ENCODE measurements around the gene B3GALNT2. TPM values are rescaled to one million over a fixed set of nuclear protein-coding genes. Genes with fewer than 3 reads are reported as not detected.
"Not testable (repeated sequence)": the region's sequence is repeated elsewhere in the genome, so short reads cannot be mapped to it uniquely, and the experiment has no call there.

Gene B3GALNT2
- total RNA-seq, 1 experiment from 2014 or later = 60.6 TPM

GRCh38 chr1:235461954-235462353 lies 42.3 kb downstream of the B3GALNT2 start:
- TF ChIP-seq CTCF (conservative IDR thresholded peaks at IDR 0.05) = no peak
- Histone ChIP-seq H2AFZ (no peak overlapping the region), H4K20me1 (ENCODE audit: insufficient read depth) (no peaks in the 10 kb centered on the region; the same call in 1 of the 2 replicates), H3K36me3 (ENCODE audit: low read depth) (peaks cover 19% of the 10 kb centered on the region), H3K9me3 (ENCODE audit: insufficient read depth, low read depth) (peaks cover 4% of the 10 kb centered on the region; the same call in 1 of the 2 replicates), H3K4me2 (no peak overlapping the region), H3K4me1 (replicated peaks; ENCODE audit: insufficient read depth) (no peaks in the 10 kb centered on the region), H3K79me2 (ENCODE audit: low read depth) (0 out of 2 replicates have a peak, but pooled peaks cover 3% of the 10 kb centered on the region), H3F3A (ENCODE audit: insufficient read depth, low read depth) (peaks cover 11% of the 10 kb centered on the region; the same call in 1 of the 2 replicates), H3K9me2 (ENCODE audit: insufficient read depth) (no peaks in the 10 kb centered on the region), H3K4me3 (no peak overlapping the region), H3K27me3 (ENCODE audit: insufficient read depth, low read depth) (no peaks in the 10 kb centered on the region), H3K27ac (no peak overlapping the region)
- POLR2A ChIA-PET (ENCODE audit: unreplicated experiment) = no interaction called here
- CTCF ChIA-PET = interaction anchor here (0.7 kb wide), 2 partner anchors 19 to 319 kb away, joined by 3 to 4 read pairs; no protein-coding TSS in a partner anchor
- BruUV-seq (replicated peaks) = no TSS peak
- intact Hi-C loops (cut with micrococcal nuclease; ENCODE audit: unreplicated experiment) = no loop called here
- DNase-seq = no peak

GRCh38 chr1:235460770-235461169 lies 43.5 kb downstream of the B3GALNT2 start:
- intact Hi-C loops (cut with micrococcal nuclease; ENCODE audit: unreplicated experiment) = no loop called here
- Histone ChIP-seq H3K9me3 (ENCODE audit: insufficient read depth, low read depth) (peaks cover 4% of the 10 kb centered on the region; the same call in 1 of the 2 replicates), H3K36me3 (ENCODE audit: low read depth) (peaks cover 19% of the 10 kb centered on the region), H3K27me3 (ENCODE audit: insufficient read depth, low read depth) (no peaks in the 10 kb centered on the region), H3K4me2 (no peak overlapping the region), H3K9me2 (ENCODE audit: insufficient read depth) (no peaks in the 10 kb centered on the region), H2AFZ (no peak overlapping the region), H4K20me1 (ENCODE audit: insufficient read depth) (no peaks in the 10 kb centered on the region; the same call in 1 of the 2 replicates), H3K4me1 (replicated peaks; ENCODE audit: insufficient read depth) (no peaks in the 10 kb centered on the region), H3K4me3 (no peak overlapping the region), H3K79me2 (ENCODE audit: low read depth) (0 out of 2 replicates have a peak, but pooled peaks cover 3% of the 10 kb centered on the region), H3F3A (ENCODE audit: insufficient read depth, low read depth) (peaks cover 5% of the 10 kb centered on the region; the same call in 1 of the 2 replicates), H3K27ac (no peak overlapping the region)
- no peak for TF ChIP-seq EZH2 (IDR thresholded peaks at IDR 0.05; ENCODE audit: low read depth)
- no peak for TF ChIP-seq CTCF (conservative IDR thresholded peaks at IDR 0.05)
- no TSS peak for BruUV-seq (replicated peaks)
- ChIA-PET POLR2A (ENCODE audit: unreplicated experiment) (no interaction called here), CTCF (no interaction called here)
- no peak for DNase-seq

- H4K20me1 ChIP-seq (ENCODE audit: insufficient read depth); H2AFZ ChIP-seq; H3K4me1 ChIP-seq (replicated peaks; ENCODE audit: insufficient read depth); H3K4me3 ChIP-seq; H3K79me2 ChIP-seq (ENCODE audit: low read depth); BruUV-seq (replicated peaks); H3F3A ChIP-seq (ENCODE audit: insufficient read depth, low read depth); H3K27ac ChIP-seq; H3K27me3 ChIP-seq (ENCODE audit: insufficient read depth, low read depth); CTCF ChIA-PET; intact Hi-C loops (cut with micrococcal nuclease; ENCODE audit: unreplicated experiment); H3K9me3 ChIP-seq (ENCODE audit: insufficient read depth, low read depth); DNase-seq; H3K4me2 ChIP-seq; H3K9me2 ChIP-seq (ENCODE audit: insufficient read depth); POLR2A ChIA-PET (ENCODE audit: unreplicated experiment): not testable (repeated sequence)
- H3K36me3 ChIP-seq (ENCODE audit: low read depth) = peaks cover 12% of the 10 kb centered on the region; the same call in 1 of the 2 replicates
Measured at GRCh38 chr1:235457856-235458255, 46.4 kb downstream of the B3GALNT2 start.

GRCh38 chr1:235455823-235456222 lies 48.4 kb downstream of the B3GALNT2 start:
- H3K4me3 ChIP-seq = no peak overlapping the region
- intact Hi-C loops (cut with micrococcal nuclease; ENCODE audit: unreplicated experiment) = no loop called here
- ChIA-PET POLR2A (ENCODE audit: unreplicated experiment) (no interaction called here), CTCF (no interaction called here)
- no peak overlapping the region for H3K4me2 ChIP-seq
- no peak overlapping the region for H2AFZ ChIP-seq
- TF ChIP-seq EZH2 (IDR thresholded peaks at IDR 0.05; ENCODE audit: low read depth) (no peak), CTCF (conservative IDR thresholded peaks at IDR 0.05) (no peak)
- no peaks in the 10 kb centered on the region for H3K27me3 ChIP-seq (ENCODE audit: insufficient read depth, low read depth)
- no peaks in the 10 kb centered on the region for H3K79me2 ChIP-seq (ENCODE audit: low read depth)
- no peaks in the 10 kb centered on the region for H4K20me1 ChIP-seq (ENCODE audit: insufficient read depth)
- no peak overlapping the region for H3K27ac ChIP-seq
- BruUV-seq (replicated peaks) = no TSS peak
- H3K4me1 ChIP-seq (replicated peaks; ENCODE audit: insufficient read depth) = no peaks in the 10 kb centered on the region
- H3F3A ChIP-seq (ENCODE audit: insufficient read depth, low read depth) = no peaks in the 10 kb centered on the region
- 0 out of 2 replicates have a peak, but pooled peaks cover 10% of the 10 kb centered on the region for H3K36me3 ChIP-seq (ENCODE audit: low read depth)
- DNase-seq = no peak
- no peaks in the 10 kb centered on the region for H3K9me3 ChIP-seq (ENCODE audit: insufficient read depth, low read depth)
- no peaks in the 10 kb centered on the region for H3K9me2 ChIP-seq (ENCODE audit: insufficient read depth)
